Brain microvascular endothelial cell (primary cell): Measurements from ENCODE around the gene PHYKPL.
"Not testable (repeated sequence)": the region's sequence is repeated elsewhere in the genome, so short reads cannot be mapped to it uniquely, and the experiment has no call there.

ENCODE experiments used
- DNase-seq: peaks from one replicate; pipeline ENCODE4 v3.0.0-alpha.2; 2020
- H3K27ac ChIP-seq: fragments of 250-450 bp; sonication (Bioruptor Pico); 2 replicates; pipeline ENCODE4 v1.5.1; 2020; ENCODE audit warnings: mild to moderate bottlenecking, moderate library complexity
- H3K27me3 ChIP-seq: fragments of 250-450 bp; sonication (Bioruptor Pico); replicated peaks from 2 replicates; pipeline ENCODE4 v1.5.1; 2020; ENCODE audit warnings: mild to moderate bottlenecking
- H3K36me3 ChIP-seq: fragments of 250-450 bp; sonication (Bioruptor Pico); replicated peaks from 2 replicates; pipeline ENCODE4 v1.5.1; 2020; ENCODE audit warnings: mild to moderate bottlenecking
- H3K4me3 ChIP-seq: 2 replicates; pipeline ENCODE4 v1.5.1; 2011; ENCODE audit warnings: low read depth, mild to moderate bottlenecking, control low read depth, low read length, moderate library complexity
- in situ Hi-C: cut with HindIII; loops from 2 replicates; pipeline ENCODE4 v1.10.0; 2017; ENCODE audit warnings: low sequenced_read_pairs, low pct_ligation_motif_present
- TF ChIP-seq, protein P1 (sequence below): IDR thresholded peaks from 2 replicates; pipeline ENCODE4 v1.5.1; 2011; ENCODE audit warnings: low read depth, mild to moderate bottlenecking, moderate library complexity, low read length, control low read depth, inconsistent platforms; ENCODE audit errors: missing control alignments

PHYKPL gene

GRCh38 chr5:178231539-178232123 lies 971 bp downstream of the PHYKPL start:
- DNase-seq: no peak
- H3K4me3 ChIP-seq: peak overlapping the region; percentile 85
- in situ Hi-C loops: no loop called here
- TF ChIP-seq, protein P1, sequence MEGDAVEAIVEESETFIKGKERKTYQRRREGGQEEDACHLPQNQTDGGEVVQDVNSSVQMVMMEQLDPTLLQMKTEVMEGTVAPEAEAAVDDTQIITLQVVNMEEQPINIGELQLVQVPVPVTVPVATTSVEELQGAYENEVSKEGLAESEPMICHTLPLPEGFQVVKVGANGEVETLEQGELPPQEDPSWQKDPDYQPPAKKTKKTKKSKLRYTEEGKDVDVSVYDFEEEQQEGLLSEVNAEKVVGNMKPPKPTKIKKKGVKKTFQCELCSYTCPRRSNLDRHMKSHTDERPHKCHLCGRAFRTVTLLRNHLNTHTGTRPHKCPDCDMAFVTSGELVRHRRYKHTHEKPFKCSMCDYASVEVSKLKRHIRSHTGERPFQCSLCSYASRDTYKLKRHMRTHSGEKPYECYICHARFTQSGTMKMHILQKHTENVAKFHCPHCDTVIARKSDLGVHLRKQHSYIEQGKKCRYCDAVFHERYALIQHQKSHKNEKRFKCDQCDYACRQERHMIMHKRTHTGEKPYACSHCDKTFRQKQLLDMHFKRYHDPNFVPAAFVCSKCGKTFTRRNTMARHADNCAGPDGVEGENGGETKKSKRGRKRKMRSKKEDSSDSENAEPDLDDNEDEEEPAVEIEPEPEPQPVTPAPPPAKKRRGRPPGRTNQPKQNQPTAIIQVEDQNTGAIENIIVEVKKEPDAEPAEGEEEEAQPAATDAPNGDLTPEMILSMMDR: no peak
- H3K27ac ChIP-seq: peak overlapping the region; percentile 87
- H3K36me3 ChIP-seq: peaks cover 20% of the 10 kb centered on the region
- no peaks in the 10 kb centered on the region for H3K27me3 ChIP-seq

DNA sequence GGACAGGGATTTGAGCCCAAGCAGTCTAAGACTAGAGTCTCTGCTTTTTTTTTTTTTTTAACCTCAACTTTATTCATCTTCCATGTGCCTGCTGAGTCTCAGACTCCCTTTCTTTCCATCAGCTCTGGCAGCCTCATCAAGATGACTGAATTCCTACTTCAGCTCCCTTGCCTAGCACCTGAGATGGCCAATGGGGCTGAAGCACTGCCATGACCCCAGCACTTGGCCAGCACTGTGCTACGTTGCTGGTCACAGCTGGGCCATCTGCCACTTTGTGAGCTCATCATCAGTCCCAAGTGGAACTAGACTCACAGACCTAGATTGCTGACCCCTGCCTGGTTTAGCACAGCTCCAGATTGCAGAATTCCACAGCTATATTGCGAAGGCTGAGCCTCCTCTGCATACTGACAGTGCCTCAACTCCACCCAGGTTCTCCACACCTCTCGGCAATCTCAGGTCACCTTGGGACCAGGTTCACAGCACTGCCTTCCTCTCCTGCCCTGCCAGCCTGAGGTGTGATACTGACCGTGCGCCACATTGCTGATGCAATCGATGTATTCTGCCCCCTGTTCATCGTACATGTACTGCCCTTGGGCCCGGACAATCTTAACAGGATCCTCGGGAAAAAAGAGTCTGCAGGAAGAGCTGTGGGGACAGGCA lies 1.6 kb downstream of the PHYKPL start:
- Histone ChIP-seq H3K4me3 (peak overlapping the region; percentile 85), H3K27me3 (no peaks in the 10 kb centered on the region), H3K36me3 (peaks cover 20% of the 10 kb centered on the region), H3K27ac (no peak overlapping the region)
- peak; percentile 22 for DNase-seq
- TF ChIP-seq, protein P1: no peak
- in situ Hi-C loops: no loop called here

GRCh38 chr5:178229861-178230260 lies 2.7 kb downstream of the PHYKPL start:
- TF ChIP-seq, protein P1: no peak
- Histone ChIP-seq H3K27ac (no peak overlapping the region), H3K4me3 (no peak overlapping the region), H3K36me3 (peaks cover 24% of the 10 kb centered on the region), H3K27me3 (no peaks in the 10 kb centered on the region)
- in situ Hi-C loops: no loop called here
- no peak for DNase-seq

GRCh38 chr5:178229111-178229510 lies 3.5 kb downstream of the PHYKPL start:
- H3K4me3 ChIP-seq, H3K27ac ChIP-seq, DNase-seq, H3K27me3 ChIP-seq, in situ Hi-C loops: not testable (repeated sequence)
- peaks cover 29% of the 10 kb centered on the region for H3K36me3 ChIP-seq

DNA sequence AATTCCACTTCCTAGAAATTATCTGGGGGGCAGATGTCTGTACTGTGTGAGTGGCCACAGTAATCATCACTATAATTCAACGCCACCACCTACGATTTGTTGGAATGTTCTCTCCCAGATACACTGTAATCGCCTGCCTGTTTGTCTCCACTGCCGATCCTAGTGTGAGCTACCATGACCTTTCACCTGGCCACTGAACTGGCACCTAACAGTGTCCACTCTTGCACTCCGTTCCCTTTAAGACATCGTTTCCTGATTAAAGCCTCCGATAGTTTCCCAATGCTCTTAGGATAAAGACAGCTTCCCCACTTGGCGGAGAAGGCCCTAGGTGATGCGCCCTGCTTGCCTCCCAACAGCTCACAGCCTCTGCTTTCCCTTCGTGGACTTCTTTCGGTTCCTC lies 4.0 kb downstream of the PHYKPL start:
- Histone ChIP-seq H3K27me3 (no peaks in the 10 kb centered on the region), H3K36me3 (peaks cover 29% of the 10 kb centered on the region), H3K27ac (no peak overlapping the region), H3K4me3 (no peak overlapping the region)
- no peak for DNase-seq
- TF ChIP-seq, protein P1: no peak
- in situ Hi-C loops: no loop called here

- TF ChIP-seq, protein P1: no peak
- no peaks in the 10 kb centered on the region for H3K27me3 ChIP-seq
- in situ Hi-C loops: no loop called here
- no peak overlapping the region for H3K4me3 ChIP-seq
- peaks cover 29% of the 10 kb centered on the region for H3K36me3 ChIP-seq
- peak overlapping the region; percentile 47 for H3K27ac ChIP-seq
- DNase-seq: no peak
Observed at GRCh38 chr5:178227929-178228328, 4.7 kb downstream of the PHYKPL start.
